OCI-LY3 (cell line): ENCODE measurements around the gene AKAP5.

ENCODE experiments used
- H2AFZ ChIP-seq: fragments of 200-600, 300-600 bp; shearing (Covaris generic); 2 replicates; pipeline ENCODE4 v1.6.0; 2014; ENCODE audit warnings: antibody characterized with exemption, low read depth, low read length
- H3K27ac ChIP-seq: fragments of 200-600, 300-600 bp; sonication (generic); 2 replicates; pipeline ENCODE4 v1.5.1; 2014; ENCODE audit warnings: mild to moderate bottlenecking, low read length, moderate library complexity, mixed read lengths
- H3K27me3 ChIP-seq: fragments of 200-600, 300-600 bp; sonication (generic); 2 replicates; pipeline ENCODE4 v1.6.1; 2014; ENCODE audit warnings: low read depth, low read length, mixed read lengths
- H3K36me3 ChIP-seq: fragments of 200-600, 300-600 bp; sonication (generic); replicated peaks from 2 replicates; pipeline ENCODE3; 2014; ENCODE audit warnings: low read depth, low read length, mixed read lengths
- H3K4me1 ChIP-seq: fragments of 300-600, 200-600 bp; sonication (generic); 2 replicates; pipeline ENCODE4 v1.6.1; 2014; ENCODE audit warnings: low read length, mixed read lengths
- H3K4me2 ChIP-seq: fragments of 200-600, 300-600 bp; sonication (generic); 2 replicates; pipeline ENCODE4 v1.6.1; 2014; ENCODE audit warnings: low read length, mixed read lengths
- H3K4me3 ChIP-seq: fragments of 300-600, 200-600 bp; sonication (generic); 2 replicates; pipeline ENCODE4 v1.5.1; 2014; ENCODE audit warnings: antibody characterized with exemption, mild to moderate bottlenecking, low read length, moderate library complexity
- H3K79me2 ChIP-seq: fragments of 300-600, 200-600 bp; shearing (Covaris generic); 2 replicates; pipeline ENCODE4 v1.6.1; 2014; ENCODE audit warnings: mild to moderate bottlenecking, low read length, mixed read lengths
- H3K9ac ChIP-seq: fragments of 300-600, 200-600 bp; shearing (Covaris generic); 2 replicates; pipeline ENCODE4 v1.6.0; 2014; ENCODE audit warnings: mild to moderate bottlenecking, low read length, moderate library complexity
- H3K9me3 ChIP-seq: fragments of 200-600, 300-600 bp; shearing (Covaris generic); 2 replicates; pipeline ENCODE4 v1.6.1; 2014; ENCODE audit warnings: low read length, mixed read lengths; ENCODE audit not compliant: insufficient read depth
- H4K20me1 ChIP-seq: fragments of 200-600, 300-600 bp; sonication (generic); 2 replicates; pipeline ENCODE4 v1.6.1; 2016; ENCODE audit warnings: low read length, mixed read lengths; ENCODE audit not compliant: insufficient read depth
- CTCF ChIP-seq: fragments of 200-600, 300-600 bp; sonication (generic); IDR thresholded peaks from 2 replicates; pipeline ENCODE4 v1.5.1; 2014; ENCODE audit warnings: antibody characterized with exemption, low read length, low read depth
- EZH2phosphoT487 ChIP-seq: fragments of 200-600 bp; shearing (Covaris generic); IDR thresholded peaks from 2 replicates; pipeline ENCODE4 v1.6.1; 2018; ENCODE audit warnings: antibody characterized with exemption, mixed run types, low read depth

The AKAP5 gene

GRCh38 chr14:64465191-64465822 lies at the start of gene AKAP5:
AKAP5 (plus strand) TSS chr14:64465499; CDS start chr14:64468395, 2,896 bp downstream.
- peak within 1 kb of the TSS; percentile 94 for H3K4me2 ChIP-seq
- no peak within 1 kb of the TSS for H3K27ac ChIP-seq
- H3K4me1 ChIP-seq, result peaks cover 43% of the 10 kb centered on the region
- peaks cover 20% of the 10 kb centered on the region for H3K36me3 ChIP-seq
- no peak for TF ChIP-seq CTCF
- TF ChIP-seq EZH2phosphoT487, result no peak
- H3K4me3 ChIP-seq, result peak within 1 kb of the TSS; percentile 79
- no peaks in the 10 kb centered on the region for H3K79me2 ChIP-seq
- peaks cover 14% of the 10 kb centered on the region for H4K20me1 ChIP-seq
- no peaks in the 10 kb centered on the region for H3K27me3 ChIP-seq
- H3K9ac ChIP-seq, result peak within 1 kb of the TSS; percentile 61
- H3K9me3 ChIP-seq, result no peaks in the 10 kb centered on the region
- H2AFZ ChIP-seq, result no peak within 1 kb of the TSS

GRCh38 chr14:64416348-64416932 lies 48.9 kb upstream of the AKAP5 start:
- Histone ChIP-seq H3K4me1 (no peaks in the 10 kb centered on the region), H3K79me2 (no peaks in the 10 kb centered on the region), H3K27ac (no peak overlapping the region), H2AFZ (no peak overlapping the region), H3K36me3 (peaks cover 62% of the 10 kb centered on the region), H3K4me3 (no peak overlapping the region), H3K9ac (no peak overlapping the region), H3K9me3 (no peaks in the 10 kb centered on the region), H3K4me2 (no peak overlapping the region), H4K20me1 (no peaks in the 10 kb centered on the region), H3K27me3 (no peaks in the 10 kb centered on the region)
- TF ChIP-seq CTCF (no peak), EZH2phosphoT487 (no peak)

GRCh38 chr14:64417055-64417770 lies 48.1 kb upstream of the AKAP5 start:
- no peaks in the 10 kb centered on the region for H3K27me3 ChIP-seq
- H3K9ac ChIP-seq, result no peak overlapping the region
- H4K20me1 ChIP-seq, result no peaks in the 10 kb centered on the region
- TF ChIP-seq EZH2phosphoT487 (no peak), CTCF (no peak)
- no peaks in the 10 kb centered on the region for H3K79me2 ChIP-seq
- no peaks in the 10 kb centered on the region for H3K9me3 ChIP-seq
- no peak overlapping the region for H3K4me2 ChIP-seq
- H3K4me3 ChIP-seq, result no peak overlapping the region
- H2AFZ ChIP-seq, result no peak overlapping the region
- H3K4me1 ChIP-seq, result no peaks in the 10 kb centered on the region
- H3K36me3 ChIP-seq, result peaks cover 64% of the 10 kb centered on the region
- H3K27ac ChIP-seq, result no peak overlapping the region

GRCh38 chr14:64417771-64418125 lies 47.6 kb upstream of the AKAP5 start:
- no peak for TF ChIP-seq CTCF
- no peaks in the 10 kb centered on the region for H3K27me3 ChIP-seq
- peaks cover 68% of the 10 kb centered on the region for H3K36me3 ChIP-seq
- no peak overlapping the region for H2AFZ ChIP-seq
- no peak overlapping the region for H3K27ac ChIP-seq
- no peak overlapping the region for H3K9ac ChIP-seq
- H4K20me1 ChIP-seq, result no peaks in the 10 kb centered on the region
- H3K4me1 ChIP-seq, result no peaks in the 10 kb centered on the region
- no peaks in the 10 kb centered on the region for H3K79me2 ChIP-seq
- H3K4me3 ChIP-seq, result no peak overlapping the region
- H3K9me3 ChIP-seq, result no peaks in the 10 kb centered on the region
- no peak overlapping the region for H3K4me2 ChIP-seq
